OCI-M2 (cell line): Measurements from ENCODE around the gene PTPRE.

Source experiments
- DNase-seq: peaks from one replicate; lab custom pipeline; 2025; ENCODE audit not compliant: unreplicated experiment; lab: John Stamatoyannopoulos, UW

The PTPRE gene

GRCh38 chr10:127922675-127923366, 15.9 kb downstream of the PTPRE start:
- DNase-seq = no peak

GRCh38 chr10:127923646-127924045, 16.7 kb downstream of the PTPRE start:
- no peak for DNase-seq

GRCh38 chr10:127925471-127926207, 18.7 kb downstream of the PTPRE start:
- DNase-seq = no peak

GRCh38 chr10:127926455-127926854, 19.6 kb downstream of the PTPRE start:
- no peak for DNase-seq

- no peak for DNase-seq
These were observed 21.3 kb downstream of the PTPRE start for GRCh38 chr10:127928021-127928806.

GRCh38 chr10:127932521-127933270, 25.8 kb downstream of the PTPRE start:
- no peak for DNase-seq

- no peak for DNase-seq
These were observed 26.4 kb downstream of the PTPRE start for GRCh38 chr10:127933271-127933670.

- DNase-seq = no peak
These were observed 27.5 kb downstream of the PTPRE start for GRCh38 chr10:127934383-127934782.

GRCh38 chr10:127935071-127935561, 28.2 kb downstream of the PTPRE start:
- DNase-seq = no peak

- no peak for DNase-seq
These were observed 30.2 kb downstream of the PTPRE start for GRCh38 chr10:127937069-127937468.

- no peak for DNase-seq
These were observed 31.1 kb downstream of the PTPRE start for GRCh38 chr10:127937915-127938463.

GRCh38 chr10:127939786-127940330, 33.0 kb downstream of the PTPRE start:
- no peak for DNase-seq

- no peak for DNase-seq
These were observed 34.1 kb downstream of the PTPRE start for GRCh38 chr10:127940866-127941640.

GRCh38 chr10:127942811-127943210, 35.9 kb downstream of the PTPRE start:
- no peak for DNase-seq

- no peak for DNase-seq
These were observed 36.5 kb downstream of the PTPRE start for GRCh38 chr10:127943336-127943910.

- DNase-seq = no peak
These were observed 37.4 kb downstream of the PTPRE start for GRCh38 chr10:127944256-127944655.

- DNase-seq = no peak
These were observed 38.4 kb downstream of the PTPRE start for GRCh38 chr10:127945341-127945758.

GRCh38 chr10:127945948-127946711, 39.2 kb downstream of the PTPRE start:
- no peak for DNase-seq
